Measurements from ENCODE around the gene LRRC71. TPM values are rescaled to one million over a fixed set of nuclear protein-coding genes. Genes with fewer than 3 reads are reported as not detected.

Gene LRRC71
- total and polyA plus RNA-seq, 2 of the 4 experiments (the other 2 are of a cell fraction): 0.50 TPM; not detected in 1

- intact Hi-C loops (cut with micrococcal nuclease) (no loop called here), dilution Hi-C loops (cut with HindIII; ENCODE audit: low sequenced_read_pairs, unreplicated experiment) (no loop called here), in situ Hi-C loops (cut with MboI; ENCODE audit: low sequenced_read_pairs) (no loop called here)
- H4K91ac ChIP-seq (ENCODE audit: insufficient read depth, low read depth, low read length): no peak overlapping the region
- no peak overlapping the region for H3K14ac ChIP-seq (replicated peaks; ENCODE audit: low read depth, low read length)
- no peak overlapping the region for H2AK9ac ChIP-seq (replicated peaks; ENCODE audit: low read depth, low read length, poor library complexity)
- WGBS, 2 experiments (ENCODE audit: extremely low coverage in 2 of 2, insufficient read length in 1 of 2): no CpG with 5 or more reads among the region's 5 CpGs
- no peaks in the 10 kb centered on the region for H3K27me3 ChIP-seq (ENCODE audit: control insufficient read depth, insufficient read depth, low read length)
- no peak overlapping the region for H3K56ac ChIP-seq (ENCODE audit: extremely low read depth, insufficient read depth, low read length)
- no peak overlapping the region for H2BK20ac ChIP-seq (ENCODE audit: low read depth, low read length)
- no peaks in the 10 kb centered on the region for H3K79me1 ChIP-seq (ENCODE audit: low read depth in 1 of 2, low read length in 2 of 2)
- H2BK15ac ChIP-seq (ENCODE audit: low read depth, low read length): no peak overlapping the region
- no peak overlapping the region for H3K23ac ChIP-seq (ENCODE audit: low read depth, low read length)
- H3K18ac ChIP-seq (ENCODE audit: low read depth, low read length): no peak overlapping the region
- H3K9ac ChIP-seq (ENCODE audit: low read depth, low read length): no peak overlapping the region
- no peak overlapping the region for H2BK120ac ChIP-seq (ENCODE audit: low read depth, low read length)
- ATAC-seq (ENCODE audit: low read depth) (no peak), DNase-seq (no peak)
- ChIA-PET CTCF (no interaction called here), POLR2A (ENCODE audit: unreplicated experiment) (no interaction called here)
- no TSS peak for BruUV-seq (replicated peaks)
- no peak overlapping the region for H3K4ac ChIP-seq (ENCODE audit: low read depth, low read length)
- no peak overlapping the region for H2BK5ac ChIP-seq (ENCODE audit: low read depth, low read length, poor library complexity, severe bottlenecking)
- H3K27ac ChIP-seq (ENCODE audit: insufficient read depth, low read length): no peak overlapping the region
- H3K9me1 ChIP-seq (ENCODE audit: insufficient read depth, low read length): no peaks in the 10 kb centered on the region; the same call in 1 of the 2 replicates
- H2AFZ ChIP-seq (replicated peaks; ENCODE audit: low read length, poor library complexity): no peak overlapping the region
- peaks cover 51% of the 10 kb centered on the region for H3K36me3 ChIP-seq (ENCODE audit: control insufficient read depth, insufficient read depth, low read length)
- no peak for TF ChIP-seq CTCF (conservative IDR thresholded peaks at IDR 0.05; ENCODE audit: low read depth, low read length)
- no peak for TF ChIP-seq NFE2L2 (IDR thresholded peaks at IDR 0.05; ENCODE audit: low read depth, low read length)
- TF ChIP-seq MXI1 (IDR thresholded peaks at IDR 0.05; ENCODE audit: borderline replicate concordance, low read depth, low read length): no peak
- TF ChIP-seq MAZ (IDR thresholded peaks at IDR 0.05; ENCODE audit: borderline replicate concordance, low read depth, low read length): no peak
- TF ChIP-seq, protein P1, sequence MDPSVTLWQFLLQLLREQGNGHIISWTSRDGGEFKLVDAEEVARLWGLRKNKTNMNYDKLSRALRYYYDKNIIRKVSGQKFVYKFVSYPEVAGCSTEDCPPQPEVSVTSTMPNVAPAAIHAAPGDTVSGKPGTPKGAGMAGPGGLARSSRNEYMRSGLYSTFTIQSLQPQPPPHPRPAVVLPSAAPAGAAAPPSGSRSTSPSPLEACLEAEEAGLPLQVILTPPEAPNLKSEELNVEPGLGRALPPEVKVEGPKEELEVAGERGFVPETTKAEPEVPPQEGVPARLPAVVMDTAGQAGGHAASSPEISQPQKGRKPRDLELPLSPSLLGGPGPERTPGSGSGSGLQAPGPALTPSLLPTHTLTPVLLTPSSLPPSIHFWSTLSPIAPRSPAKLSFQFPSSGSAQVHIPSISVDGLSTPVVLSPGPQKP (IDR thresholded peaks at IDR 0.05; ENCODE audit: borderline replicate concordance, low read depth, low read length): no peak
- no peak for TF ChIP-seq FOS (IDR thresholded peaks at IDR 0.05; ENCODE audit: low read depth, low read length)
- no peak for TF ChIP-seq BHLHE40 (IDR thresholded peaks at IDR 0.05; ENCODE audit: low read depth, low read length)
- no peak for TF ChIP-seq CEBPB (IDR thresholded peaks at IDR 0.05; ENCODE audit: low read depth, low read length)
- TF ChIP-seq SMC3 (IDR thresholded peaks at IDR 0.05; ENCODE audit: low read depth, low read length): no peak
- TF ChIP-seq RAD21 (IDR thresholded peaks at IDR 0.05; ENCODE audit: low read length): no peak
- no peak for TF ChIP-seq CHD1 (IDR thresholded peaks at IDR 0.05; ENCODE audit: low read depth, low read length)
- no peak for TF ChIP-seq RFX5 (IDR thresholded peaks at IDR 0.05; ENCODE audit: low read depth, low read length)
- TF ChIP-seq MAFK (IDR thresholded peaks at IDR 0.05; ENCODE audit: low read depth, low read length): no peak
- no peak for TF ChIP-seq POLR2A (IDR thresholded peaks at IDR 0.05; ENCODE audit: low read depth, low read length)
- no peak for TF ChIP-seq RCOR1 (IDR thresholded peaks at IDR 0.05; ENCODE audit: insufficient replicate concordance, low read length)
- TF ChIP-seq USF2 (IDR thresholded peaks at IDR 0.05; ENCODE audit: low read depth, low read length): no peak
- no peaks in the 10 kb centered on the region; the same call in 1 of the 2 replicates for H4K20me1 ChIP-seq (ENCODE audit: insufficient read depth, low read length)
- no peak overlapping the region for H3K4me3 ChIP-seq (ENCODE audit: insufficient read depth, low read depth, low read length)
- H3K4me2 ChIP-seq (ENCODE audit: low read depth, low read length): no peak overlapping the region
- no peaks in the 10 kb centered on the region for H3K9me3 ChIP-seq (ENCODE audit: control insufficient read depth, insufficient read depth, low read length)
- H2AK5ac ChIP-seq (ENCODE audit: low read depth, low read length): no peak overlapping the region
- no peak overlapping the region for H4K5ac ChIP-seq (ENCODE audit: low read depth, low read length)
- H4K8ac ChIP-seq (ENCODE audit: low read depth in 2 of 2, low read length in 2 of 2): no peak overlapping the region
- no peaks in the 10 kb centered on the region for H3K4me1 ChIP-seq (ENCODE audit: control insufficient read depth, insufficient read depth, low read length)
Observed at GRCh38 chr1:156936191-156936590, 15.8 kb downstream of the LRRC71 start.

Data from IMR-90 (cell line).